G401 (cell line): ENCODE results near the gene CYP24A1. TPM values are rescaled to one million over a fixed set of nuclear protein-coding genes. Genes with fewer than 3 reads are reported as not detected.

ENCODE experiments used
- DNase-seq: peaks from one replicate; pipeline ENCODE4 v3.0.0-alpha.2; 2015; ENCODE audit warnings: low spot score
- in situ Hi-C: cut with HindIII; loops from 2 replicates; pipeline ENCODE4 v1.10.0; 2016; ENCODE audit warnings: low sequenced_read_pairs, mixed read lengths
- total RNA-seq: library from RNA; depleted of rRNA; stranded (reverse); fragments of >200 nt; shearing (Covaris generic); gene quantifications from 2 replicates; pipeline ENCODE4 v1.2.3, GENCODE V29; 2014

Gene CYP24A1
- total RNA-seq, 1 experiment from 2014 or later, result 0.27 TPM

DNA sequence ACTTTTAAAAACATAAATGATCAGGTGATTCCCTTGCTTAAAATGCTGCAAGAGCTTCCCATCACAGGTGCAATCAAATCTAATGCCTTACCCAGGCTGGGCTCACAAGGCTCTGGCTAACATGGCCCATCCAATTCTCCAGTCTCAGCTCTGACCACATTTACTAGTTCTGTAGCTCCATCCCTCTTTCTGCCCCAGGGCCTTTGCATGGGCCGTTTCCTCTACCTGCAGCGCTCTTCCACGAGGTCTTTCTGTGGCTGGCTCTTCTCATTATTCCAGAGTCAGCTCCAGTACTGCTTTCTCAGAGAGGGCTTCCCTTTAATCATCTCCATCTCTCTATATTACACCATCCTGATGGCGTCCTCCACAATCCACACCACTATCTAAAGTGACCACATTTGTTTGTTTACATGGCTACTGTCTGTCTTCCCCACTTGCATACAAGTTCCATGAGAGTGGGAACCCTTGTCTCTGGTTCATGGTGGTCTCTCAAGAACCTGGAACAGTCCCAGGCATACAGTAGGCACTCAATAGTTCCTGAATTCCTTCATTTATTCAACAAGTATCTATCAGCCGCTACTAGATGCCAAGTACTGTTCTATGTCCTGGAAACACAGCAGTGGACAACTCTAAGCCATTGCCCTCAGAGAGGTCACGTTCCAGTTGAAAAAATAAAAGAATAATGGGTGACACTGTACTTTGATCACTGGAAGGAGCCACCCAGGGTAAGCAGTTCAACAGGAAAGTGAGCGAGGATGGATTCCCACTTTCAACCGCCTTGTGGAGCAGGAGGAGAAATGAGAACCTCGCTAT is 12.6 kb downstream of the CYP24A1 start:
- no peak for DNase-seq
- in situ Hi-C loops, result no loop called here

DNA sequence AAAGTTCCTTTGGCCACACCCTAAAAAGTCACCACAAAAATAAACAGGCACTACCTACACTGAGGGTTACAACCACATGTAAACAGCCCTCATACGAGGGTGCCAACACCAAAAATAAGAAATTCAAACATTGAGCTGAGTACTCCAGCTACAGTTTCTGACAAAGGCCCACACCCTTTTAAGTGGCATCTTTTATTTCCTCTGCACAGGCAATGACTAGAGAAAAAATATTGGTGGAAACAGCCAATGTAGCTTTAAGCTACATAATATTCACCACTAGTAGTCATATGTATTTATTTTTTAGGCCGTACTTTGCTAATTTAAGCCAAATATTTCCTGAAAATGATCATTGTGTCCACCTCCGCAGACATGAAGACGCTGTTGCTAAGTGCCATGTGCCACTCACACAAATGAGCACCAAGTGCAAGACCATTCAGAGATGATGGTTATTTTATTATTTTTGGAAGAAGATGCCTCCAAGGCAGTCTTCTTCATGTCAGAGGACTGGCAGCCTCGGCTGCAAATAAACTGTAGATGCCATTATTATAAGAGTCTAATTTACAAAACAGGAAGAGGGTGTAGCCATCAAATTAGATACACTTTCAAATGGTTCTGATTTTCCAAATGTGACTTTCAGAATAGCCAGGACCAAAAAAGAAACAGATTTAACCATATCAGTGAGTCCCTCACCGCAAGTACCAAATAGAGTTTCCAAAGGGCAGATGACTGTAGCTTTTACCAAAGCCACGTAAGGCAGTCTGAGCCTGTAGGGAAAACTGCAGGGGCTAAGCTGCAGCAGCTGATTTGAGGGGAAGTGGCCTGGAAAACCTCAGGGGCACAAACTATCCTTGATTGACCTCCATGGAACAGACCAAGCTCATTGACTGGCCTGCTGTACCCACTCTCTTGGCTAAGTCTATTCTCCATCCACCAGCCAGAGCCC is 13.4 kb downstream of the CYP24A1 start:
- DNase-seq, result no peak
- in situ Hi-C loops, result no loop called here

DNA sequence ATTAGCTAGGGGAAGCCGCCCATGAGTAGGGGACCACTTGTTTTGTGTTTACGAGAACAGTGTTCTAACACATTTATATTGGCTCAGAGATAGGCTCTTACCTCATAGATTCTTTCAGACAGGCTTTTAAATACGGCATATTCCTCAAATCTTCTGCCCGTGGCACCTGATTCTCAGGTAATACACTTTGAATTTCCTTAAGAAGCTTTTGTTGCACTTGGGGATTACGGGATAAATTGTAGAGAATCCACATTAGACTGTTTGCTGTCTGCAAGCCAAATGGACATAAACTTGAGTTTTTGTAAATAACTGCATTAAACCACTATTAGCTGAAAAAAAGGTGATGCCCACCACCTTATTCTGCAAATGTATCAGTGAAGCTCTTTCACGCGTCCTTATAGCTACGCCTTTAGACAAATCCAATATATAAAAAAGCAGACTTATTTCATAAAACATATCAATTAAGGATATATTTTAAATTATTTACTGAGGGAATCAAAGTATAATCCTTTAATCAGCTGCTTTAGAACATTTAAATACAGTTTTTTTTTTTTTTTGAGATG is 14.8 kb downstream of the CYP24A1 start:
- in situ Hi-C loops, result no loop called here
- DNase-seq, result no peak

DNA sequence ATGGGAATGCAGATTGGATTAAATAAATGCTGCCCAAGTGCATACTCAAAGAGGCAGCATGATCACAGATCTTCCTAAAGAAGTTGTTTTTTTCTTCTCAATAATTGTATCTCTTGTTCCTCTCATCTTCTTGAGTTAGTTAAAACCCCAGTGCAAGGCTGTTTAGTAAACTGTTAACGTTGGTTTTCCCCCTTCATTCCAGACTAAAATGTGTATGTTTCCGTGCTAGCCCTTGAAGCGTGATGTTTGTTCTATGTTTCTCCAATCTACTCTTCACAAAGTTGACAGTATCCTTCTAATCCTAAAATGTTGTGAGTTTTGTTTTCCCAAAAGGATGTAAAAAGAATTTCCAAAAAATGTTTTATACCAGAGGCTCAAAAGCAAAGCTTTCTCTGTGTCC is 15.6 kb downstream of the CYP24A1 start:
- in situ Hi-C loops, result no loop called here
- DNase-seq, result no peak

DNA sequence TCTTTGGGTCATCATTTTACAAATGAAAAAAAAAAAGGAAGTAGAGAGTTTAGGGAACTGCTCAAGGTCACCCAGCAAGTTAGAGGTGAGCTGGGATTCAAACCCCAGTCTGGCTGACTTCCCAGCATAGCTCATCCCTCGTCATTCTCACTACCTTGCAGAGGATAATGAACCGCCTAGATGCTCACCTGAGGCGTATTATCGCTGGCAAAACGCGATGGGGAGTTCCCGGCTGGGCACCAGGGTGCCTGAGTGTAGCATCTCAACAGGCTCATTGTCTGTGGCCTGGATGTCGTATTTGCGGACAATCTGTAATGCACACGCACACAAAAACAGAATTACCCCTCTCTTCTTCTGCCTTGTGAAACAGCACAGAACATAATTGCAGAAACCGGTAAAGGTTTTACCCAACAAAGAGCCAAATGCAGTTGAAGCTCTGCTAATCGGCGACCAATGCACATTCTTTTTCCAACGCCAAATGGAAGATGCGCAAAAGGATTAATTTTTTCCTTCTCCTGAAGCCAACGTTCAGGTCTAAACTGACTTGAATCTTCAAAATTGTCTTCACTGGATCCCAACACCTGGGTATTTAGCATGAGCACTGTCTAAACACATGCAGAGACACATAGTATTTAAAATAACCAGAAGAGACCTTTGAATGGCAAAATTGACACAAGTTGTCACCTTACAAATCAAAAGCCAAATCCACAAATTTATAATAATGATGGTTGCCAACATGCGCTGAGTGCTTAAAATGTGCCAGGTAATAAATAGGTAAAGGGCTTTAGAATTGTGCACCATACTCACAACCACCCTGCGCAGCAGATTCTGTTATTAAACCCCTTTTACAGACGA is 16.6 kb downstream of the CYP24A1 start:
- in situ Hi-C loops, result no loop called here
- no peak for DNase-seq

DNA sequence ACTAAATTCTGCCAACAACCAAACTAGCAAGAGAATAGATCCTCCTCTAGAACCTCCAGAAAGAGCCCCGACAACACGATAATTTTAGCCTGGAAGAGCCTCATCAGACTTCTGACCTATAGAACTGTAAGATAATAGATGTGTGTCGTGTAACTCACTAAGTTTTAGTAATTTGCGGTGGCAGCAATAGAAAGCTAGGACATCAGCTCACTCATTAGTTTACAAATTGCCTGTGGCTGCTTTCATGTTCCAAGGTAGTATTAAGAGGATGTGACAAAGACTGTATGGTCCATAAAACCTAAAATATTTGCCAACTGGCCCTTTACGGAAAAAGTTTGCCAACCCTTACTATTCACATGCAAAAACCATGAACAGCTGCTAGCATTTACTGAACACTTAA is 17.3 kb downstream of the CYP24A1 start:
- in situ Hi-C loops, result no loop called here
- DNase-seq, result no peak

DNA sequence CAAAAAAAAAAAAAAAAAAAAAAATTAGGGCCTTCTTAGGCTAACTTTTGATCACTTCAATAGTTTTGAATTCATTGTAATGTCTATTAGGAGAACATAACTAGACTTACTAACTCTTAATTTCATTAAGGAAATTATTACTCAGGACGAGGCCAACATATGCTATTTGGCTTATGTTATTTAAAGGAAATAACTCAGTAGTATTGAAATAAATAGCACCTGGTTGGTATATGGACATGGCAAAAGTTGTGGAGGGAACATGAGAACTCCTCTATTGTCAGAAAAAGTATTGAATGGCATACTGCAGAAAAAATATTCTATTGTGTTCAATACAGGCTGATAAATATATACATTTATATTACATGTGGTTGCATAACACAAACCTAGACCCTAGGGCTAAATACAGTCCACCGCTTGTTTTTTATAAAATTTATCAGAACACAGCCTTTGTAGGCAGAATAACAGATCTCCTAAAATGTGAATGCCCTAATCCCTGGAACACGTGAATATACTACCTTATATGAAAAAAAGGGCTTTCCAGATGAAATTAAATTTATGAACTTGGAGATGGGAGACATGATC is 18.0 kb downstream of the CYP24A1 start:
- no peak for DNase-seq
- in situ Hi-C loops, result no loop called here

DNA sequence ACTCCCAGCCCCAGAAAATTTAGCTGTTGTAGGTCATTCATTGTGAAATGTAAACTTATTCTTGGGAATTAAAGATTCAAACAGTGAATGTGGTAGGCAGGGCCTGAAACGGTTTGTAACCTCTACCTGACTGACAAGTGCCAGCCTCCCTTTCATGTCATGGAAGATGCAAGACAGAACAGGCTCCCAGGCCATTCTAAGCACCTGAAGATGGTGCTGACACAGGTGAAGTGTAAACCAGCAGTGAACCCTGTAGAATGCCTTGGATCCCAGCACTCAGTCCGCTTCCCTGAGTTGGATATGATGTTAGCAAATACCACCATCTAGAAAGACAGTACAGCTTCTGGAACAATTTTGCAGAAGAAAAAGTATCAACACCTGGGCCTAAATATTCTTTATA is 19.3 kb downstream of the CYP24A1 start:
- DNase-seq, result no peak
- in situ Hi-C loops, result no loop called here

DNA sequence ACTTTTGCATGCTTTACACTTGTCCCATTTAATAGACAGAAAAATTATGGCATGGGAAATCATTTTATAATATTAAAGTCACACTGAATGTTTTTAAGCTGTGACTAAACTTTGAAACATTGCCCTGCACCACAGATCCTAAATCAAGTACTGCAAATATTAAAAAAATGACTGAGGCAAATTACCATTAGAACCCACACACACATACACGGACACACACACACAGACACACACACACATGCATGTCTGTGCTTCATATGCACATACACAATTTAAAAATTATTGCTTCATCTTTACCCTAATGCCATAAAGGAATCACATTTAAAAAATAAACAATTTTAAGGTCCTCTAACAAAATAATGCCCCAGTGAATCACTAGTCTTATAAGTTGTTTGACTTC is 19.9 kb downstream of the CYP24A1 start:
- no peak for DNase-seq
- in situ Hi-C loops, result no loop called here

DNA sequence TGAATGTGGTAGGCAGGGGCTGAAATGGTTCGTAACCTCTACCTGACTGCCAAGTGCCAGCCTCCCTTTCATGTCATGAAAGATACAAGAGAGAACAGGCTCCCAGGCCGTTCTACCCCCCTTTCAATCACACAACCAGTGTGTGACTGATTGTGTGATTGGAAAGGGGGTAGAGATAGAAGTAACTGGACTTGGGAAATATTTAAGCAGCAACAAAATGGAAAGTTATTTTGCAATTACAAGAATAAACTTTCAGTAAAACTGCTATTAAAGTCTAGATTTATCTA is 20.8 kb downstream of the CYP24A1 start:
- in situ Hi-C loops, result no loop called here
- DNase-seq, result no peak

DNA sequence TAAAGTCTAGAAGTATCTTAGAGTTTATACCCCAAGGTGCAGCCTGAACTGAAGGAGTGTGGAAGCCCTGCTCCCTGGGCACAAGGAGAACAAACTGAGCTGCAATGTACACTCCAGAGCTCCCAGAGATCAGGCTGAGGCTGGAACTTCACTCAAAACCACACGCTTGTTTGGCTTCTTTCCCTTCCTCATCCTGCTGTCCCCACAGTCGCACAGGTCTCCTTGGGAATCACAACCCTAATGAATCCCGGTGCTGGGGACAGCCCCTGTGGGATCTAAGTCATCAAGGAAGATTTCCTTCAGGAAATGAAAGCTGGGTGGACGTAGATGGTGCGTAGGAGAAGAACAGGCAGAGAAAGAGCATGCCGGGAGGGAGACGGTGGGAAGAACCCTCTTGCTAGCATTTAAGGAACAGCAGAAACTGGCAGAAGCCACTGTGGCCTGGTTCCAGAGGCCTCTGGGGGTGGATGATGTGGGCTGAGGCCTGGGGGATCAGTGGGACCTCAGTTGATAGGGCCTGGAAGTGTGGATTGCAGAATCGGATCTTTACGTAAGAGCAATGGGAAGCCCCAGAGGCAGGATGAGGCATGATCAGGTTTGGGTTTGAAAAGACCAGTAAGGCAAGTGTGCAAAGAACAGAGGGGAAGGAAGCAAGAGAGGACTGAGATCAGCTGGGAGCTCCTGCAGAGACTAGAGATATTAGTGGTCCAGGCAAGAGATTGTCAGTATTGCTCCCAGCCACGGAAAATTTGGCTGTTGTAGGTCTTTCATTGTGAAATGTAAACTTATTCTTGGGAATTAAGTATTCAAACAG is 21.4 kb downstream of the CYP24A1 start:
- DNase-seq, result no peak
- in situ Hi-C loops, result no loop called here

DNA sequence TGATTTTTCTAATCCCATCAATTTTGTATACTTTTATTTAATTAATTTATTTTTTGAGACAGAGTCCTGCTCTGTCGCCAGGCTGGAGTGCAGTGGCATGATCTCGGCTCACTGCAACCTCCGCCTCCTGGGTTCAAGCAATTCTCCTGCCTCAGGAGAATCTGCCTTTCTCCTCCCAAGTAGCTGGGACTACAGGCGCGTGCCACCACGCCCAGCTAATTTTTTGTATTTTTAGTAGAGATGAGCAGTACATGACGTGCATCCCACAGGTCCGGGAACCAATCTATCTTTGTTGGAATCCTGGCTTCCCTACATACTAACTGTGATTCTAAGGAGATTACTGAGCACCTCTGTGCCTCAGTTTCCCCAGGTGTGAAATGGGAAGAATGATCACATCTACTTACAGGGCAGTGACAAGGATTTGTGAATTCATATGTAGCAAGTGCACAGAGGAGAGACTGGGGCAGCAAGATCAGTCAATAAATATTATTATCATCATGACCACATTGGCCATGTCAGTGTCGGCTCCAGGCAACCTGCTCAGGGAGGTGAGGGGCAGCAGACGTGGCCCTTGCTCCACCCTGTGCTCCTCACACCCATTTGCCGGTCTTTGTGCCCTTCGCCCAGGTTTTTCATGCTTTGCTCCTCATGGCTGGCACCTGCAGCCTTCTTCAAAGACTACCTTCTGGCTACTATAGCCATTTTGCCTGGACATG is 22.1 kb downstream of the CYP24A1 start:
- in situ Hi-C loops, result no loop called here

DNA sequence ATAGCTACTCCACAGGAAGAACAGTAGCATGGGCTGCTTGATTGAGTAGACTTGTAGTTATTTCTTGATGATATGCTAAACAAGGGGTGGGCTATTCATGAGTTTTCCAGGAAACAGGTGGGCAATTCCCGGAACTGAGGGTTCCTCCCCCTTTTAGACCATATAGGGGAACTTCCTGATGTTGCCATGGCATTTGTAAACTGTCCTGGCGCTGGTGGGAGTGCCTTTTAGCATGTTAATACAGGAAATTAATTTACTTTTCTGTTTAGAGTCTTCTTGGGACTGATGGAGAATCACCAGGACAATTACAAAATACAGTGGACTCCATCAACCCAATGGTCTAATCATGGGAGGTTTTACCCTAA is 22.7 kb downstream of the CYP24A1 start:
- DNase-seq, result no peak

More for the DNA sequence above, 22.1 kb downstream of the CYP24A1 start:
- no peak for DNase-seq

DNA sequence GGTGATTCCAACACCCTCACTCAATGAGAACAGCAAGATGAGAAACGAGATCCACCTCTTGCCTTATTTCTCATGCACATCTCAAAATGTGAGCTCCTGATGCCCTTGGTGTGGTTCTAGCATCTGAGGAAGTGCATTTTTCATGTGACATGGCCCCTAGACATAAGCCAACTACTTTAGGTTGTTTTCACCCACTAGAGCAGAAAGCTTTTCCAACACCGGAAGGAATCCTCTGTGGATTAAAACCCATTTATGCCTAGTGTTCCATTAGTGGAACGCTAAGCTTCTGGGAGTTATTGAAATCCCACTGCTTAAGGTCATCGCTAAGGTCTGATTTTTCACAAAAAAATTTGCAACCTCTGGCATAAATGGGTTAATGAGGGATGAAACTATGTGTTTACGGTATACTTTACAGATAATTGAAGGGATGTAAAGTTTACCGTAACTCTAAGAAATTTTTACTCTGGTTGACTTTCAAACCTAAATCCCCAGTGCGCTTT is 24.0 kb downstream of the CYP24A1 start:
- in situ Hi-C loops, result no loop called here

More for the DNA sequence above, 22.7 kb downstream of the CYP24A1 start:
- in situ Hi-C loops, result no loop called here

DNA sequence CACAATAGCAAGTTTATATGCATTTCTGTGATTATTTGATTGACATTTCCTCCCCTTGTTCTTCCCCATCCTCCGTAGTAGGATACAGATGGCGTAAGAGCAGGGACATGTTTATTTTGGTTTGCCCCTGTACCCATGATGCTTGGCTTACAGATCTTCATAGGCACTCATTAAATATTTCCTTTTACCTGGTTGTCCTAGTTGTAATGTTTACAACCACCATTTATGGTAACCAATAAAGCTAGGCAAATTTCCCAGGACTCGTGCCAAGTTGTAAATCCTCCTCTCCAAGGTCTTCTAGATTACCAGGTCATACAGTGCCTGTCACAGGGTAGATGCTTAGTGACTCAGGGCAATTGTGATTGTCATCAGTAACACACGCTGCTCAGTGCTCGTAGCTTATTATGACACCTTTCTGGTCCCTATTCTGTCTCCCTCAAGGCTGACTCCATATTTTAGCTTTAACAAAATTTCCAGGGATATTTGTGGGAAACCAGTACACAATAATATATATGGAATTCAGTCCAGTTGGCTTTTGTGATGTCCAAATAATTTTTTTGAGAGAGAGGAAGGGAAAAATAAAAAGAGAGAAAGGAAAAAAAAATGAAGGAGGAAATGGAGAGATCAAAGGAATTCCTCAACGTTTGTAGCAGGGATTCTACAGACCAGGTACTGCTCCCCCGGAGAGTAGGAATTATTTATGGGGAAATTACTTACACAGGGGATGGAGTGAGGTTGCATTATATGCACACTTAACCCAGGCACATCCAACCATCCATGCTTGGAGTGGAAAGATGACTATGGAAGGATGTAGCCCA is 24.6 kb downstream of the CYP24A1 start:
- no peak for DNase-seq
- in situ Hi-C loops, result no loop called here

More for the DNA sequence above, 24.0 kb downstream of the CYP24A1 start:
- DNase-seq, result no peak

DNA sequence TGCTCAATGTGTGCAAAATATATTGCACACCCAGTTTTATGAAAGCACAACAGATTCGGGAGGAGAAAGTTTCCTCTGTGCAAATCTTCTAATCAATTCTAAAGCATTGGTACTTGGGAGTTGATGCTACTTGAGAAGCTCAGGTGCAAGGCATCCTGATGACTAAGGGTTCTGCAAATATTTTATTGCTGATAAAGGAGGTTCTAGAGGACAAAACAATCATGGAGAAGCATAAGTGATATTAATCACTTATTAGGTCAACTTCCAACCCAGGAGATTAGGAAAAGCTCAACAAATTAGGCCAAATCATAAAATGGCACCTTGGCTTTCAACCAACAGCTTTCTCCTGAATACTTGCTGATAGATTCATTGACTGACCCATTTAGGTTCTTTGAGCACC is 27.1 kb downstream of the CYP24A1 start:
- in situ Hi-C loops, result no loop called here
- DNase-seq, result no peak
